GM12878 (cell line): Measurements from ENCODE around the gene CNTN4. TPM values are rescaled to one million over a fixed set of nuclear protein-coding genes. Genes with fewer than 3 reads are reported as not detected.

Experiments
- ATF7 ChIP-seq: fragments of 450-650 bp; IDR thresholded peaks from 2 replicates; pipeline ENCODE4 v1.6.1; 2016; ENCODE audit warnings: low read depth, mild to moderate bottlenecking
- BMI1 ChIP-seq: fragments of 450-650 bp; IDR thresholded peaks from 2 replicates; pipeline ENCODE4 v1.6.1; 2016; ENCODE audit warnings: mild to moderate bottlenecking, moderate library complexity, borderline replicate concordance
- CBFB ChIP-seq: IDR thresholded peaks from 2 replicates; pipeline ENCODE4 v1.6.1; 2016; ENCODE audit warnings: antibody characterized with exemption, low read depth
- CBX5 ChIP-seq: sonication (generic); IDR thresholded peaks from 2 replicates; pipeline ENCODE4 v1.6.1; 2016; ENCODE audit warnings: low read depth, moderate library complexity, mild to moderate bottlenecking, inconsistent platforms
- CHD1 ChIP-seq: IDR thresholded peaks from 2 replicates; pipeline ENCODE4 v1.6.1; 2012; ENCODE audit warnings: low read depth, low read length, improper control_type of control experiment
- CTCF ChIP-seq, 3 experiments: IDR thresholded peaks in 2 of 3; conservative IDR thresholded peaks in 1 of 3; 2 replicates each; pipeline ENCODE4 v1.5.1; 2011; ENCODE audit warnings: low read depth in 3 of 3, low read length in 3 of 3, mild to moderate bottlenecking in 3 of 3, control low read depth in 2 of 3, moderate library complexity in 2 of 3, inconsistent platforms in 1 of 3, mixed read lengths in 1 of 3; ENCODE audit not compliant: control insufficient read depth in 2 of 3, insufficient read depth in 1 of 3; ENCODE audit errors: extremely low read depth in 1 of 3
- E4F1 ChIP-seq: fragments of 450-650 bp; IDR thresholded peaks from 2 replicates; pipeline ENCODE4 v1.6.1; 2018; ENCODE audit warnings: borderline replicate concordance, mild to moderate bottlenecking; ENCODE audit not compliant: partially characterized antibody
- GABPA ChIP-seq: IDR thresholded peaks from 2 replicates; pipeline ENCODE4 v1.6.1; 2014; ENCODE audit warnings: antibody characterized with exemption, low read depth, mild to moderate bottlenecking, inconsistent platforms
- HDAC6 ChIP-seq: fragments of 200-600 bp; sonication (generic); IDR thresholded peaks from one replicate; pipeline ENCODE4 v1.8.0; 2017; ENCODE audit warnings: antibody characterized with exemption; ENCODE audit not compliant: unreplicated experiment
- IRF4 ChIP-seq: IDR thresholded peaks from 2 replicates; pipeline ENCODE4 v1.6.1; 2011; ENCODE audit warnings: low read depth, low read length
- IRF5 ChIP-seq: fragments of 450-650 bp; IDR thresholded peaks from 2 replicates; pipeline ENCODE4 v1.6.1; 2017; ENCODE audit warnings: borderline replicate concordance
- MTA3 ChIP-seq: IDR thresholded peaks from 2 replicates; pipeline ENCODE4 v1.6.1; 2012; ENCODE audit warnings: low read length, inconsistent platforms, borderline replicate concordance
- NFXL1 ChIP-seq: fragments of 450-650 bp; IDR thresholded peaks from 2 replicates; pipeline ENCODE4 v1.6.1; 2017; ENCODE audit warnings: antibody characterized with exemption, mild to moderate bottlenecking, borderline replicate concordance
- NRF1 ChIP-seq: conservative IDR thresholded peaks from 2 replicates; pipeline ENCODE4 v1.6.1; 2011; ENCODE audit warnings: mild to moderate bottlenecking, low read depth, low read length, improper control_type of control experiment
- PKNOX1 ChIP-seq: fragments of 450-650 bp; IDR thresholded peaks from 2 replicates; pipeline ENCODE4 v1.6.1; 2016; ENCODE audit warnings: mild to moderate bottlenecking
- PML ChIP-seq: IDR thresholded peaks from 2 replicates; pipeline ENCODE4 v1.6.1; 2012; ENCODE audit warnings: low read length, inconsistent platforms
- REST ChIP-seq: IDR thresholded peaks from 2 replicates; pipeline ENCODE4 v1.6.1; 2012; ENCODE audit warnings: mild to moderate bottlenecking, low read depth, low read length
- RUNX3 ChIP-seq: IDR thresholded peaks from 2 replicates; pipeline ENCODE4 v1.6.1; 2012; ENCODE audit warnings: low read length, inconsistent platforms
- SREBF2 ChIP-seq: IDR thresholded peaks from 2 replicates; pipeline ENCODE4 v1.6.1; 2012; ENCODE audit warnings: mild to moderate bottlenecking, low read length
- TARDBP ChIP-seq: IDR thresholded peaks from 2 replicates; pipeline ENCODE4 v1.6.1; 2016; ENCODE audit warnings: borderline replicate concordance
- TBL1XR1 ChIP-seq: IDR thresholded peaks from 2 replicates; pipeline ENCODE4 v1.6.1; 2012; ENCODE audit warnings: low read depth, low read length, improper control_type of control experiment
- YBX1 ChIP-seq: fragments of 450-650 bp; IDR thresholded peaks from 2 replicates; pipeline ENCODE4 v1.6.1; 2016; ENCODE audit warnings: antibody characterized with exemption
- polyA plus RNA-seq, 11 experiments: library from polyadenylated mRNA; depleted of rRNA in 4 of 11; unstranded in 6 of 11; stranded (reverse) in 5 of 11; fragments of >200 nt; fragmentation: Nextera tagmentation in 4 of 11; fragmentation: Illumina TruSeq in 1 of 11; extraction: Ambion mirVana in 4 of 11; extraction: Trizol in 1 of 11; gene quantifications; 1 replicate in 1 of 11; 2 replicates in 10 of 11; pipeline versions ENCODE4 v1.2.1 to v1.2.3, GENCODE V29; 2011 to 2016; ENCODE audit warnings: inconsistent platforms in 2 of 11, missing spikeins in 2 of 11, low read depth in 1 of 11
- total RNA-seq, 4 experiments: library from RNA; depleted of rRNA in 3 of 4; stranded (reverse); fragments of >200 nt in 3 of 4; fragmentation: Illumina TruSeq in 1 of 4; extraction: Trizol in 1 of 4; gene quantifications; 2 replicates each; pipeline versions ENCODE4 v1.2.1 to v1.2.3, GENCODE V29; 2013 to 2021

Gene CNTN4
- total and polyA plus RNA-seq, 10 of the 15 experiments (the other 5 are each of a cell fraction or from before 2014, with no cell fraction given) = 0.05 to 0.43 (median 0.15) TPM; not detected in 1

GRCh38 chr3:2535206-2535605, 436.5 kb downstream of the CNTN4 start (continued):
- TF ChIP-seq IRF4 = no peak
- no peak for TF ChIP-seq MTA3
- no peak for TF ChIP-seq SREBF2
- no peak for TF ChIP-seq REST
- TF ChIP-seq PML = no peak
- TF ChIP-seq CTCF (IDR thresholded peaks at IDR 0.05 in 2 of 3, conservative IDR thresholded peaks at IDR 0.05 in 1 of 3; ENCODE audit: control insufficient read depth in 2 of 3, extremely low read depth in 1 of 3, insufficient read depth in 1 of 3, low read depth in 3 of 3, low read length in 3 of 3) = no peak
- TF ChIP-seq E4F1 = no peak
- TF ChIP-seq YBX1 = no peak
- TF ChIP-seq BMI1 = no peak
- no peak for TF ChIP-seq CBFB
- TF ChIP-seq NFXL1 = no peak
- peak; percentile 53; the same call in 1 of the 2 replicates for TF ChIP-seq TBL1XR1
- no peak; the same call in 1 of the 2 replicates for TF ChIP-seq CBX5
- TF ChIP-seq ATF7 = peak; percentile 70
- 0 out of 2 replicates have a peak, but pooled peaks have one; percentile 15 for TF ChIP-seq GABPA
- TF ChIP-seq TARDBP = no peak
- TF ChIP-seq HDAC6 = no peak
- no peak for TF ChIP-seq IRF5
- no peak; the same call in 1 of the 2 replicates for TF ChIP-seq RUNX3
- TF ChIP-seq CHD1 = no peak
- no peak for TF ChIP-seq NRF1
- 0 out of 2 replicates have a peak, but pooled peaks have one; percentile 1 for TF ChIP-seq PKNOX1
